Measurements from ENCODE around the gene ZNF420.
"Not testable (repeated sequence)": the region's sequence is repeated elsewhere in the genome, so short reads cannot be mapped to it uniquely, and the experiment has no call there.

ZNF420 gene

GRCh38 chr19:37077934-37078716 is at the start of gene ZNF420:
Gene ZNF420 (plus strand): TSS chr19:37078433. CDS start chr19:37089119, 10,686 bp downstream.
- DNase-seq, result peak; percentile 94

GRCh38 chr19:37045140-37045539 is 33.1 kb upstream of the ZNF420 start:
- DNase-seq, result no peak

- DNase-seq, result no peak
These were observed 22.9 kb upstream of the ZNF420 start for GRCh38 chr19:37055330-37055729.

- no peak for DNase-seq
These were observed 21.5 kb upstream of the ZNF420 start for GRCh38 chr19:37056776-37057175.

- no peak for DNase-seq
These were observed 19.1 kb upstream of the ZNF420 start for GRCh38 chr19:37059142-37059541.

GRCh38 chr19:37064886-37065285 is 13.3 kb upstream of the ZNF420 start:
- DNase-seq, result not testable (repeated sequence)

GRCh38 chr19:37074111-37074510 is 4.1 kb upstream of the ZNF420 start:
- no peak for DNase-seq

- DNase-seq, result no peak
These were observed 3.3 kb upstream of the ZNF420 start for GRCh38 chr19:37074819-37075362.

- not testable (repeated sequence) for DNase-seq
These were observed 1.7 kb upstream of the ZNF420 start for GRCh38 chr19:37076524-37076923.

GRCh38 chr19:37077501-37077933 is 716 bp upstream of the ZNF420 start:
- DNase-seq, result peak; percentile 1

- no peak for DNase-seq
These were observed 442 bp downstream of the ZNF420 start for GRCh38 chr19:37078717-37079032.

- no peak for DNase-seq
These were observed 1.0 kb downstream of the ZNF420 start for GRCh38 chr19:37079238-37079637.

GRCh38 chr19:37082307-37082706 is 4.1 kb downstream of the ZNF420 start:
- no peak for DNase-seq

GRCh38 chr19:37087110-37087509 is 8.9 kb downstream of the ZNF420 start:
- no peak for DNase-seq

- no peak for DNase-seq
These were observed 17.6 kb downstream of the ZNF420 start for GRCh38 chr19:37095859-37096258.

- DNase-seq, result no peak
These were observed 20.3 kb downstream of the ZNF420 start for GRCh38 chr19:37098570-37098969.

GRCh38 chr19:37104135-37104534 is 25.9 kb downstream of the ZNF420 start:
- not testable (repeated sequence) for DNase-seq

GRCh38 chr19:37111753-37112152 is 33.5 kb downstream of the ZNF420 start:
- DNase-seq, result not testable (repeated sequence)

GRCh38 chr19:37114001-37114400 is 35.8 kb downstream of the ZNF420 start:
- no peak for DNase-seq

- not testable (repeated sequence) for DNase-seq
These were observed 43.9 kb downstream of the ZNF420 start for GRCh38 chr19:37122093-37122492.

- DNase-seq, result peak; percentile 2
These were observed 50.0 kb downstream of the ZNF420 start for GRCh38 chr19:37127999-37128820.

- no peak for DNase-seq
These were observed 50.6 kb downstream of the ZNF420 start for GRCh38 chr19:37128821-37129177.

GRCh38 chr19:37136111-37136510 is 57.9 kb downstream of the ZNF420 start:
- no peak for DNase-seq

GRCh38 chr19:37148214-37148613 is 70.0 kb downstream of the ZNF420 start:
- no peak for DNase-seq
